CD4-positive, alpha-beta memory T cell (primary cell): ENCODE data around the gene EMILIN1. TPM values are rescaled to one million over a fixed set of nuclear protein-coding genes. Genes with fewer than 3 reads are reported as not detected.
"Not testable (repeated sequence)": the region's sequence is repeated elsewhere in the genome, so short reads cannot be mapped to it uniquely, and the experiment has no call there.

Source experiments
- CTCF ChIA-PET: fragments of 350-600 bp; sonication (Branson Sonifier 250); formaldehyde crosslinking; loops from one replicate; lab custom pipeline; 2021; ENCODE audit warnings: inconsistent platforms; ENCODE audit not compliant: partially characterized antibody; lab: Charles Lee
- POLR2A ChIA-PET: fragments of 350-600 bp; sonication (Branson Sonifier 250); formaldehyde crosslinking; loops from one replicate; lab custom pipeline; 2021; ENCODE audit not compliant: partially characterized antibody; lab: Charles Lee
- DNase-seq, 5 donors: peaks; one replicate each; pipeline versions ENCODE4 v3.0.0 to v3.0.0-alpha.2; 2020 to 2022; ENCODE audit warnings: mixed read lengths in 1 of 5
- H3K27ac ChIP-seq: one replicate; pipeline ENCODE4 v1.7.0; 2013; ENCODE audit warnings: low read depth, low read length
- H3K27me3 ChIP-seq: 2 replicates; pipeline ENCODE4 v1.7.0; 2013; ENCODE audit warnings: mild to moderate bottlenecking, low read length, moderate library complexity; ENCODE audit not compliant: insufficient read depth
- H3K36me3 ChIP-seq: 2 replicates; pipeline ENCODE4 v1.7.0; 2013; ENCODE audit warnings: mild to moderate bottlenecking, low read length, moderate library complexity; ENCODE audit not compliant: insufficient read depth
- H3K4me1 ChIP-seq: 2 replicates; pipeline ENCODE4 v1.7.0; 2013; ENCODE audit warnings: mild to moderate bottlenecking, low read length, moderate library complexity; ENCODE audit not compliant: insufficient read depth
- H3K4me3 ChIP-seq, 2 donors: one replicate each; pipeline ENCODE4 v1.7.0; 2013; ENCODE audit warnings: low read length in 2 of 2, mild to moderate bottlenecking in 1 of 2
- H3K9me3 ChIP-seq, 2 donors: one replicate each; pipeline ENCODE4 v1.7.0; 2013; ENCODE audit warnings: low read length in 2 of 2, control low read depth in 1 of 2; ENCODE audit not compliant: control insufficient read depth in 1 of 2
- H3K27ac Mint-ChIP-seq, 7 donors: one replicate each; pipeline ENCODE4 v1.8.0; 2020 to 2021; ENCODE audit warnings: mixed read lengths in 7 of 7, mild to moderate bottlenecking in 6 of 7, inconsistent platforms in 3 of 7, moderate library complexity in 3 of 7
- H3K27me3 Mint-ChIP-seq, 2 donors: one replicate each; pipeline ENCODE4 v1.8.0; 2020 to 2021; ENCODE audit warnings: mixed read lengths in 2 of 2
- H3K36me3 Mint-ChIP-seq, 2 donors: one replicate each; pipeline ENCODE4 v1.8.0; 2020 to 2021; ENCODE audit warnings: mixed read lengths in 2 of 2, inconsistent platforms in 1 of 2, mild to moderate bottlenecking in 1 of 2
- H3K4me1 Mint-ChIP-seq, 4 donors: one replicate each; pipeline ENCODE4 v1.8.0; 2020 to 2021; ENCODE audit warnings: mixed read lengths in 4 of 4, mild to moderate bottlenecking in 1 of 4
- H3K4me3 Mint-ChIP-seq, 8 donors: one replicate each; pipeline ENCODE4 v1.8.0; 2020 to 2021; ENCODE audit warnings: mixed read lengths in 8 of 8, mild to moderate bottlenecking in 7 of 8, moderate library complexity in 6 of 8, inconsistent platforms in 3 of 8
- H3K9me3 Mint-ChIP-seq, 8 donors: one replicate each; pipeline ENCODE4 v1.8.0; 2020 to 2021; ENCODE audit warnings: mixed read lengths in 8 of 8, mild to moderate bottlenecking in 5 of 8, inconsistent platforms in 3 of 8, moderate library complexity in 1 of 8
- intact Hi-C: fragments of 100-400 bp; cut with micrococcal nuclease; formaldehyde crosslinking; loops from one replicate; pipeline ENCODE4 v1.15.1; 2023
- polyA plus RNA-seq, 2 donors: library from polyadenylated mRNA; unstranded; fragments of 300-500 nt; fragmentation: Illumina TruSeq; gene quantifications; one replicate each; pipeline ENCODE4 v1.2.3, GENCODE V29; 2021
- total RNA-seq, 2 experiments: library from RNA; stranded (reverse); gene quantifications; one replicate each; pipeline ENCODE4 v1.2.3, GENCODE V29; 2021

EMILIN1 gene
- total and polyA plus RNA-seq, 4 experiments from 2014 or later: 0.33 to 0.81 (median 0.51) TPM

DNA sequence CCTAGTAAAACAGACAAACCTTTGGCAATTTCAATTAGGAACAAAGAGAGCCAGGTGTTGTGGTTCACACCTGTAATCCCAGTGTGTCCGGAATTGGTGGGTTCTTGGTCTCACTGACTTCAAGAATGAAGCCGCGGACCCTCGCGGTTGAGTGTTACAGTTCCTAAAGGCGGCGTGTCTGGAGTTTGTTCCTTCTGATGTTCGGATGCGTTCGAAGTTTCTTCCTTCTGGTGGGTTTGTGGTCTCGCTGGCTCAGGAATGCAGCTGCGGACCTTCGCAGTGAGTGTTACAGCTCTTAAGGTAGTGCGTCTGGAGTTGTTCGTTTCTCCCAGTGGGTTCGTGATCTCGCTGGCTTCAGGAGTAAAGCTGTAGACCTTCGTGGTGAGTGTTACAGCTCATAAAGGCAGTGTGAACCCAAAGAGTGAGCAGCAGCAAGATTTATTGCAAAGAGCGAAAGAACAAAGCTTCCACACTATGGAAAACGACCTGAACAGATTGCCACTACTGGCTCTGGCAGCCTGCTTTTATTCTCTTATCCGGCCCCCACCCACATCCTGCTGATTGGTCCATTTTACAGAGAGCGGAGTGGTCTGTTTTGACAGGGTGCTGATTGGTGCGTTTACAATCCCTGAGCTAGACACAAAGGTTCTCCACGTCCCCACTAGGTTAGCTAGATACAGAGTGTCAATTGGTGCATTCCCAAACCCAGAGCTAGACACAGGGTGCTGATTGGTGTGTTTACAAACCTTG, 32.4 kb downstream of the EMILIN1 start:
- H3K9me3 Mint-ChIP-seq, H3K27me3 ChIP-seq, H3K4me1 Mint-ChIP-seq, POLR2A ChIA-PET, H3K27ac ChIP-seq, H3K4me3 ChIP-seq, H3K36me3 ChIP-seq, H3K4me1 ChIP-seq, intact Hi-C loops, H3K27ac Mint-ChIP-seq, H3K36me3 Mint-ChIP-seq, H3K9me3 ChIP-seq, DNase-seq, H3K4me3 Mint-ChIP-seq: not testable (repeated sequence)
- peaks cover 5 to 16% of the 10 kb centered on the region in 2 donors for H3K27me3 Mint-ChIP-seq
- CTCF ChIA-PET: interaction anchor here (0.6 kb wide), 1 partner anchor 23 kb away, joined by 3 read pairs; no protein-coding TSS in a partner anchor

DNA sequence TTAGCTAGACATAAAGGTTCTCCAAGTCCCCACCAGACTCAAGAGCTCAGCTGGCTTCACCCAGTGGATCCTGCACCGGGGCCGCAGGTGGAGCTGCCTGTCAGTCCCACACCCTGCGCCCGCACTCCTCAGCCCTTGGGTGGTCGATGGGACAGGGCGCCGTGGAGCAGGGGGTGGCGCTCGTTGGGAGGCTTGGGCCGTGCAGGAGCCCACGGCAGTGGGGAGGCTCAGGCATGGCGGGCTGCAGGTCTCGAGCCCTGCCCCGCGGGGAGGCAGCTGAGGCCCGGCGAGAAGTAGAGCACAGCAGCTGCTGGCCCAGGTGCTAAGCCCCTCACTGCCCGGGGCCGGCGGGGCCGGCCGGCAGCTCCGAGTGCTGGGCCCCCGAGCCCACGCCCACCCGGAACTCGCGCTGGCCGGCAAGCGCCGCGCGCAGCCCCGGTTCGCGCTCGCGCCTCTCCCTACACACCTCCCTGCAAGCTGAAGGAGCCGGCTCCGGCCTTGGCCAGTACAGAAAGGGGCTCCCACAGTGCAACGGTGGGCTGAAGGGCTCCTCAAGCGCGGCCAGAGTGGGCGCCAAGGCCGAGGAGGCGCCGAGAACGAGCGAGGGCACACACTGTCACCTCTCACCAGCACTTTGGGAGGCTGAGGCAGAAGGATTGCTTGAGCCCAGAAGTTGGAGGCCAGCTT, 33.1 kb downstream of the EMILIN1 start:
- H3K27ac ChIP-seq, intact Hi-C loops, POLR2A ChIA-PET, CTCF ChIA-PET, H3K9me3 Mint-ChIP-seq, DNase-seq, H3K4me1 Mint-ChIP-seq, H3K27me3 ChIP-seq, H3K4me3 Mint-ChIP-seq, H3K36me3 Mint-ChIP-seq, H3K9me3 ChIP-seq, H3K4me3 ChIP-seq, H3K4me1 ChIP-seq, H3K36me3 ChIP-seq, H3K27ac Mint-ChIP-seq: not testable (repeated sequence)
- H3K27me3 Mint-ChIP-seq: peaks cover 5 to 11% of the 10 kb centered on the region in 2 donors

DNA sequence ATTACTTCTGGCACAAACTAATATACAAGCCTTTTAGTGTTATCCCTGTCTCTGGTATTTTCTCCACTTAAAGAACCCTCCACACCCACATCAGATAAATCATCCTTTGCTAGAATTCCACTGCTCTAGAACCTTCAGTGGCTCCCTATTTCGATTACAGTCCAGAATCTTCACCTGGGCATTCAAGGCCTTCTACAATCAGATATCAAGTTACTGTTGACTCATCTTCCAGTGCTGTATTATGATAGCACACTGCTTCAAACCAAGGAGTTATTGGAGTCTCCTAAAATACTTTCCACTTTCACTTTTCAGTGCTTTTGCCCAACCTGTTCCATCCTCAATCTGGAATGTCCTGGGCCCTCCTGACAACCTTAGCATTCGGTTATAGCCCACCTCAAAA, 37.1 kb downstream of the EMILIN1 start:
- Mint-ChIP-seq H3K27me3 (peaks cover 18 to 22% of the 10 kb centered on the region in 2 donors), H3K4me3 (peak overlapping the region in 1 of 8 donors; percentile 31), H3K9me3 (no peaks in the 10 kb centered on the region), H3K4me1 (peaks cover 4 to 10% (median 5%) of the 10 kb centered on the region in 4 donors), H3K36me3 (peaks cover 0 to 2% of the 10 kb centered on the region in 2 donors), H3K27ac (no peak overlapping the region)
- intact Hi-C loops: no loop called here
- ChIA-PET POLR2A (no interaction called here), CTCF (interaction anchor here (1.2 kb wide), 1 partner anchor 187 kb away, joined by 3 read pairs; no protein-coding TSS in a partner anchor)
- Histone ChIP-seq H3K27me3 (peaks cover 10% of the 10 kb centered on the region), H3K36me3 (no peaks in the 10 kb centered on the region), H3K4me3 (no peak overlapping the region), H3K9me3 (no peaks in the 10 kb centered on the region), H3K4me1 (peaks cover 9% of the 10 kb centered on the region), H3K27ac (no peak overlapping the region)
- no peak for DNase-seq

DNA sequence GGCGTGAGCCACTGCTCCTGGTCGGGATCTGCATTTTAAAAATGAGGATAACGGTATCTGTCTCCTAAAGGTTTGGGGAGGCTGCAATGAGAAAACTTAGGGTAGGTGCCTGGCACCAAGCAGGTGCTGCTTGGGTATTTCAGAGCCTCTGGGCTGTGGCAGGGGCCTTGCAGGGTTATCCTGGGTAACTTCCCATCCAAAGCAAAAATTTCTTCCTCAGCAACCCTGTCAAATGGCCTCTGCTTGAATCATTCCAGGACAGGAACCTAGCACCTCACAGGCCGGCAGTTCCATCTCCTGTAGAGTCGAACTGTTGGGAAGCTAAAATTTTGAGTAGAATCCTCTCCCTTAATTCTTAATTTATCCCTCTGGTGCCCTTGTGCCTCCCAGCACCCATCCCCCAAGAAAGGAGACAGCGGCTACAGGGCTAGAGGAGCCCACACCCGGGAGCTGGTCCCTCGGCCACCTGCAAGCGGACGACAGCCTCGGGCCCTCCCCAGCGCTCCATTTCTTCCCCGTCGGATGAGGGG, 39.6 kb downstream of the EMILIN1 start:
- ChIA-PET POLR2A (no interaction called here), CTCF (no interaction called here)
- intact Hi-C loops: no loop called here
- Histone ChIP-seq H3K27ac (no peak overlapping the region), H3K27me3 (peaks cover 10% of the 10 kb centered on the region), H3K4me3 (no peak overlapping the region), H3K36me3 (no peaks in the 10 kb centered on the region), H3K4me1 (peaks cover 14% of the 10 kb centered on the region), H3K9me3 (no peaks in the 10 kb centered on the region)
- no peak for DNase-seq
- Mint-ChIP-seq H3K27ac (no peak overlapping the region), H3K9me3 (no peaks in the 10 kb centered on the region), H3K4me1 (peaks cover 8 to 20% (median 12%) of the 10 kb centered on the region in 4 donors), H3K4me3 (peak overlapping the region in 5 of 8 donors; percentile 21 to 58 (median 24)), H3K27me3 (peaks cover 19 to 20% of the 10 kb centered on the region in 2 donors), H3K36me3 (peaks cover 0 to 2% of the 10 kb centered on the region in 2 donors)

DNA sequence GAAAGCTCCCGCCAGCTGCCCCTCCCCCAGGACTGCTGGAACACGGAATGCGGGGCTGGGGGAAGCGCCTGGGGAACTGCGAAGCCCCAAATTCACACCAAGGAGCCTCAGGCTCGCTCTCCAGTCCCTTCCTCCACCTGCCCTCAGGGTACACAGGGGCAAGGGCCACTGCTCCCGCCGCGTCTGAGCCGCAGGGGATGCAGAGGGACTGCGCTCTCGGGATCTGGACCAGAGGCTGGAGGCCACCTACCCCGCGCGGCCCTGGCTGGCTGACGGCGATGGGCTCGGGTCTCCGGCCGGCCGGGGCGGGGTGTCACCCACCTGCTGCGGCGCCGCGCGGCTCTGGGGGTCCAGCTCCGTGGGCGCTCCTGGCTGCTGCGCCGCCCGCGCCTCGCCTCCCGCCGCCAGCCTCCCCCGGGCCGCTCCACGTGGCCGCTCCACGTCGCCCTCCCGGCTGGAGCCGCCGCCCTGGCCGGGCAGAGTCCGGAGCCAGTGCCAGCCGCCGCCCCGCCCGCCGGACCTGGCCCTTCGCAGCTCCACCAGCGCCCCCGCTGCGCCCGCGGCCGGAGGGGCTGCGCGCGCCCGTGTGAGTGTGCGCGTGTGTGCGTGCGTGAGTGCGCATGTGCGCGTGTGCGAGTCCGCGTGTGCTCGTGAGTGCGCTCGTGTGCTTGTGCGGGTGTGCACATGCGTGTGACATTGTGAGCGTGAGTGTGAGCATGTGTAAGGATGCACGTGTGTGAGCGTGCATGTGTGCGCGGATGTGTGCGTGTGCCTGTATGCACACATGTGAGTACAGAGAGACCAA, 40.3 kb downstream of the EMILIN1 start, which contains the start of gene CGREF1:
Gene CGREF1 (minus strand): TSS at position 604 of the 805 bp plus-strand sequence. CDS start 14,762 bp downstream, outside the sequence.
- no peak within 1 kb of the TSS for H3K27ac ChIP-seq
- DNase-seq: no peak
- H3K4me3 ChIP-seq: peak within 1 kb of the TSS; percentile 12 to 35
- intact Hi-C loops: no loop called here
- H3K27ac Mint-ChIP-seq: peak within 1 kb of the TSS in 2 of 7 donors; percentile 23 to 41
- peak within 1 kb of the TSS; percentile 72 to 83 (median 78) for H3K4me3 Mint-ChIP-seq
- ChIA-PET POLR2A (no interaction called here), CTCF (no interaction called here)
- H3K27me3 ChIP-seq: peaks cover 10% of the 10 kb centered on the region
- H3K27me3 Mint-ChIP-seq: peaks cover 19 to 20% of the 10 kb centered on the region in 2 donors
- H3K9me3 Mint-ChIP-seq: no peaks in the 10 kb centered on the region
- H3K4me1 Mint-ChIP-seq: peaks cover 10 to 25% (median 16%) of the 10 kb centered on the region in 4 donors
- no peaks in the 10 kb centered on the region for H3K9me3 ChIP-seq
- peaks cover 0 to 2% of the 10 kb centered on the region in 2 donors for H3K36me3 Mint-ChIP-seq
- no peaks in the 10 kb centered on the region for H3K36me3 ChIP-seq
- H3K4me1 ChIP-seq: peaks cover 17% of the 10 kb centered on the region

DNA sequence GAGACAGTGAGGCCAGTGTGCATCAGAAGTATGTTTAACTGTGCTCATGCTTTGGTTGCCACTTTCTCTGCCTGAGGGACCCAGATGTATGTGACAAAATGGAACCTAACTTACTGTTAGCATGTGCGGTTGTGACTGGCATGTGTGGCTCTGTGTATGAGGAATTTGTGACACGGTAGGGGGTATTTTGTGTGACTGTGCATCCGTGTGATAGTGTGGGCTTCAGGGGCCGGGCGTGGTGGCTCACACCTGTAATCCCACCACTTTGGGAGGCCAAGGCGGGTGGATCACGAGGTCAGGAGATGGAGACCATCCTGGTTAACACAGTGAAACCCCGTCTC, 40.9 kb downstream of the EMILIN1 start:
- intact Hi-C loops, DNase-seq, H3K36me3 ChIP-seq, H3K27ac ChIP-seq, H3K9me3 ChIP-seq, CTCF ChIA-PET, H3K36me3 Mint-ChIP-seq, POLR2A ChIA-PET, H3K9me3 Mint-ChIP-seq: not testable (repeated sequence)
- Mint-ChIP-seq H3K27ac (peak overlapping the region in 2 of 7 donors; percentile 23 to 41), H3K4me1 (peaks cover 11 to 30% (median 18%) of the 10 kb centered on the region in 4 donors), H3K4me3 (peak overlapping the region; percentile 72 to 83 (median 78)), H3K27me3 (peaks cover 19 to 20% of the 10 kb centered on the region in 2 donors)
- Histone ChIP-seq H3K4me1 (peaks cover 23% of the 10 kb centered on the region), H3K27me3 (peaks cover 10% of the 10 kb centered on the region), H3K4me3 (peak overlapping the region; percentile 12 to 35)
